ENCODE measurements around the gene IREB2.

GRCh38 chr15:78538358-78538757 is 100.3 kb downstream of the IREB2 start:
- TF ChIP-seq POLR2AphosphoS5 (IDR thresholded peaks at IDR 0.05; ENCODE audit: low read depth, low read length) (no peak), SIN3A (IDR thresholded peaks at IDR 0.05; ENCODE audit: borderline replicate concordance, insufficient read depth, low read length) (no peak), REST (IDR thresholded peaks at IDR 0.05; ENCODE audit: insufficient read depth in 1 of 2, low read depth in 2 of 2, low read length in 2 of 2) (no peak)
